HepG2 (cell line): ENCODE measurements around the gene NCOA3.

ENCODE experiments used
- BRD4 ChIP-seq: sonication (generic); formaldehyde crosslinking; IDR thresholded peaks from 2 replicates; pipeline ENCODE4 v1.4.0; 2020; ENCODE audit warnings: missing genetic modification reagents
- EP300 ChIP-seq, 3 experiments: sonication (generic) in 1 of 3; formaldehyde crosslinking in 1 of 3; IDR thresholded peaks; 2 replicates each; pipeline versions ENCODE4 v1.5.1 to v1.6.1; 2011 to 2020; ENCODE audit warnings: low read depth in 2 of 3, low read length in 2 of 3, borderline replicate concordance in 1 of 3, improper control_type of control experiment in 1 of 3, mild to moderate bottlenecking in 1 of 3, missing genetic modification reagents in 1 of 3, moderate library complexity in 1 of 3
- HOXA3 ChIP-seq: sonication (generic); formaldehyde crosslinking; IDR thresholded peaks from 2 replicates; pipeline ENCODE4 v1.5.0; 2020; ENCODE audit warnings: missing genetic modification reagents
- POLR2AphosphoS5 ChIP-seq: IDR thresholded peaks from 2 replicates; pipeline ENCODE4 v1.6.1; 2012; ENCODE audit warnings: low read depth, low read length
- ZNF598 ChIP-seq: sonication (generic); formaldehyde crosslinking; IDR thresholded peaks from 2 replicates; pipeline ENCODE4 v1.5.1; 2020; ENCODE audit warnings: mild to moderate bottlenecking, missing genetic modification reagents, borderline replicate concordance
- TF ChIP-seq, protein P1 (sequence below): sonication (generic); formaldehyde crosslinking; IDR thresholded peaks from 2 replicates; pipeline ENCODE4 v1.5.0; 2020; ENCODE audit warnings: mild to moderate bottlenecking, missing genetic modification reagents
- TF ChIP-seq, protein P2 (sequence below): sonication (generic); formaldehyde crosslinking; IDR thresholded peaks from 2 replicates; pipeline ENCODE4 v1.4.0; 2020; ENCODE audit warnings: mild to moderate bottlenecking, missing genetic modification reagents
- TF ChIP-seq, protein P3 (sequence below): sonication (generic); formaldehyde crosslinking; IDR thresholded peaks from 2 replicates; pipeline ENCODE4 v1.4.0; 2020; ENCODE audit warnings: mild to moderate bottlenecking, missing genetic modification reagents
- TF ChIP-seq, protein P4 (sequence below): sonication (generic); formaldehyde crosslinking; conservative IDR thresholded peaks from 2 replicates; pipeline ENCODE4 v1.4.0; 2020; ENCODE audit warnings: missing genetic modification reagents

DNA sequence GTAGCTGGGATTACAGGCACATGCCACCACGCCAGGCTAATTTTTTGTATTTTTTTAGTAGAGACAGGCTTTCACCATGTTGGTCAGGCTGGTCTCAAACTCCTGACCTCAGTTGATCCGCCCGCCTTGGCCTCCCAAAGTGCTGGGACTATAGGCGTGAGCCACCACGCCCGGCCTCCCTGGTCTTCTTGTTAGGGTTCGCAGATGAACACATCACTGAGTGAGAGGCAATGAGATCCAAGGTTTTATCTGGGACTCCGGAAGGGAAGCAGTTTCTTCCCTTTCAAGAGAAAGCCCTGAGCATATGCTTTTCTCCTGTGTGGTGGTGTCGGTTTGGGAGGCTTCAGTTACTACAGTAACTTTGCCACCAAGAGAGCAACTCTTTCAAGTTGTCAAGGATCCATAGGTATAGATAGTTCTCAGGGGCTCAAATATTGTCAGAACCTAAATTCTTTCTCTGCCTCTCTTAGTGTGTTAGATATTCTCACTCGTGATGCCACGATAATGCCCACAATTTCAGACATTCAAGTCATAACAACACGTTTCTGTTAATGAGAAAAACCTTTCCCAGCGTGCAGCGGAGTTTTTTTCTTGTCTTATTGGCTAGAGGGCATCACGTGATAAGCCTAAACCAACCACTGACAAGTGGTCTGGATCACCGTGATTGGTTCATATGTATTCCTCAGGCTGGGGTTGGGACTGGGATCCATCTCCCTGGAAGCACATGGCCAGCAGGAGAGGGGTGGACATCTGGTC lies 36.2 kb upstream of the NCOA3 start:
- TF ChIP-seq BRD4 (no peak), ZNF598 (CRISPR knock-in tag) (no peak), POLR2AphosphoS5 (no peak), EP300 (IDR thresholded peaks at IDR 0.05; ENCODE audit: low read depth in 2 of 2, low read length in 2 of 2) (no peak), EP300 (CRISPR knock-in tag; IDR thresholded peaks at IDR 0.05; ENCODE audit: borderline replicate concordance) (no peak), HOXA3 (CRISPR knock-in tag) (no peak)
- TF ChIP-seq, protein P1, sequence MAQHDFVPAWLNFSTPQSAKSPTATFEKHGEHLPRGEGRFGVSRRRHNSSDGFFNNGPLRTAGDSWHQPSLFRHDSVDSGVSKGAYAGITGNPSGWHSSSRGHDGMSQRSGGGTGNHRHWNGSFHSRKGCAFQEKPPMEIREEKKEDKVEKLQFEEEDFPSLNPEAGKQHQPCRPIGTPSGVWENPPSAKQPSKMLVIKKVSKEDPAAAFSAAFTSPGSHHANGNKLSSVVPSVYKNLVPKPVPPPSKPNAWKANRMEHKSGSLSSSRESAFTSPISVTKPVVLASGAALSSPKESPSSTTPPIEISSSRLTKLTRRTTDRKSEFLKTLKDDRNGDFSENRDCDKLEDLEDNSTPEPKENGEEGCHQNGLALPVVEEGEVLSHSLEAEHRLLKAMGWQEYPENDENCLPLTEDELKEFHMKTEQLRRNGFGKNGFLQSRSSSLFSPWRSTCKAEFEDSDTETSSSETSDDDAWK (CRISPR knock-in tag), result no peak
- TF ChIP-seq, protein P2, sequence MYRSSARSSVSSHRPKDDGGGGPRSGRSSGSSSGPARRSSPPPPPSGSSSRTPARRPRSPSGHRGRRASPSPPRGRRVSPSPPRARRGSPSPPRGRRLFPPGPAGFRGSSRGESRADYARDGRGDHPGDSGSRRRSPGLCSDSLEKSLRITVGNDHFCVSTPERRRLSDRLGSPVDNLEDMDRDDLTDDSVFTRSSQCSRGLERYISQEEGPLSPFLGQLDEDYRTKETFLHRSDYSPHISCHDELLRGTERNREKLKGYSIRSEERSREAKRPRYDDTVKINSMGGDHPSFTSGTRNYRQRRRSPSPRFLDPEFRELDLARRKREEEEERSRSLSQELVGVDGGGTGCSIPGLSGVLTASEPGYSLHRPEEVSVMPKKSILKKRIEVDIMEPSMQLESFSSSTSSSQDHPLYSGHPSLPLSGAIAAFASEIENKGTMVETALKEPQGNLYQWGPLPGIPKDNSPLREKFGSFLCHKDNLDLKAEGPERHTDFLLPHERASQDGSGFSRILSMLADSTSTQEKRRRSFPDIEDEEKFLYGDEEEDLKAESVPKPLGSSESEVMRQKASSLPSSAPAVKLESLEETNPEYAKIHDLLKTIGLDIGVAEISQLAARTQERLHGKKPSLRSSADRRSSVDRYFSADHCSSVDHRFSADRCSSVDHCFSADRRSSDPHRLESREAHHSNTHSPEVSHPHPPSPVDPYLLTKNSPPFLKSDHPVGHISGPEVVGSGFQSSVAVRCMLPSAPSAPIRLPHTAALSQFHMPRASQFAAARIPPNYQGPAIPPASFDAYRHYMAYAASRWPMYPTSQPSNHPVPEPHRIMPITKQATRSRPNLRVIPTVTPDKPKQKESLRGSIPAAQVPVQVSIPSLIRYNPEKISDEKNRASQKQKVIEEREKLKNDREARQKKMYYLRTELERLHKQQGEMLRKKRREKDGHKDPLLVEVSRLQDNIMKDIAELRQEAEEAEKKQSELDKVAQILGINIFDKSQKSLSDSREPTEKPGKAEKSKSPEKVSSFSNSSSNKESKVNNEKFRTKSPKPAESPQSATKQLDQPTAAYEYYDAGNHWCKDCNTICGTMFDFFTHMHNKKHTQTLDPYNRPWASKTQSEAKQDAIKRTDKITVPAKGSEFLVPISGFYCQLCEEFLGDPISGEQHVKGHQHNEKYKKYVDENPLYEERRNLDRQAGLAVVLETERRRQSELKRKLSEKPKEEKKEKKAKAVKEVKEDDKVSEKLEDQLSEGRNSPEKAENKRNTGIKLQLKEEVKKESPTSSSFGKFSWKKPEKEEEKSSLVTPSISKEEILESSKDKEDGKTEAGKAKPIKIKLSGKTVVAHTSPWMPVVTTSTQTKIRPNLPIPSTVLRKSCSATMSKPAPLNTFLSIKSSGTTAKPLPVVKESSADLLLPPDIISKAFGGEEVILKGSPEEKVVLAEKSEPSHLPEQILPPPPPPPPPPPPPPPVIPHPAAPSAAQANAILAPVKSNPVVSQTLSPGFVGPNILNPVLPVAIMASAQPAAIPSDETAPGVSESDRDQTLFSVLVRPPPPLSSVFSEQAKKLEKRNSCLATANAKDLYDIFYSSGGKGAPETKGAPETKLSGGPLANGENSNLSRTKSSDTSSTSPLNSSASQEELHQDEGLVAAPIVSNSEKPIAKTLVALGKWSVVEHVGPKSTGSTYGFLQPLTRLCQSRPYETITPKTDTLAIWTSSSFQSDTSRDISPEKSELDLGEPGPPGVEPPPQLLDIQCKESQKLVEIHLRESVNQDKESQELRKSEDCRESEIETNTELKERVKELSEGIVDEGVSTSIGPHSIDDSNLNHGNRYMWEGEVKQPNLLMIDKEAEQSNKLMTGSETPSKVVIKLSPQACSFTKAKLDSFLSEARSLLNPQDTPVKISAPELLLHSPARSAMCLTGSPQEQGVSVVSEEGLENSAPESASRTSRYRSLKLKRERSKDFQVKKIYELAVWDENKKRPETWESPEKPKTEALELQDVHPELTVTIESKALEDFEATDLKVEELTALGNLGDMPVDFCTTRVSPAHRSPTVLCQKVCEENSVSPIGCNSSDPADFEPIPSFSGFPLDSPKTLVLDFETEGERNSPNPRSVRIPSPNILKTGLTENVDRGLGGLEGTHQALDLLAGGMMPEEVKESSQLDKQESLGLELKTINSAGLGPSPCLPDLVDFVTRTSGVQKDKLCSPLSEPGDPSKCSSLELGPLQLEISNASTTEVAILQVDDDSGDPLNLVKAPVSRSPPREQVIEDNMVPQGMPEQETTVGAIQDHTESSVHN (CRISPR knock-in tag), result no peak
- TF ChIP-seq, protein P3, sequence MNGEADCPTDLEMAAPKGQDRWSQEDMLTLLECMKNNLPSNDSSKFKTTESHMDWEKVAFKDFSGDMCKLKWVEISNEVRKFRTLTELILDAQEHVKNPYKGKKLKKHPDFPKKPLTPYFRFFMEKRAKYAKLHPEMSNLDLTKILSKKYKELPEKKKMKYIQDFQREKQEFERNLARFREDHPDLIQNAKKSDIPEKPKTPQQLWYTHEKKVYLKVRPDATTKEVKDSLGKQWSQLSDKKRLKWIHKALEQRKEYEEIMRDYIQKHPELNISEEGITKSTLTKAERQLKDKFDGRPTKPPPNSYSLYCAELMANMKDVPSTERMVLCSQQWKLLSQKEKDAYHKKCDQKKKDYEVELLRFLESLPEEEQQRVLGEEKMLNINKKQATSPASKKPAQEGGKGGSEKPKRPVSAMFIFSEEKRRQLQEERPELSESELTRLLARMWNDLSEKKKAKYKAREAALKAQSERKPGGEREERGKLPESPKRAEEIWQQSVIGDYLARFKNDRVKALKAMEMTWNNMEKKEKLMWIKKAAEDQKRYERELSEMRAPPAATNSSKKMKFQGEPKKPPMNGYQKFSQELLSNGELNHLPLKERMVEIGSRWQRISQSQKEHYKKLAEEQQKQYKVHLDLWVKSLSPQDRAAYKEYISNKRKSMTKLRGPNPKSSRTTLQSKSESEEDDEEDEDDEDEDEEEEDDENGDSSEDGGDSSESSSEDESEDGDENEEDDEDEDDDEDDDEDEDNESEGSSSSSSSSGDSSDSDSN (CRISPR knock-in tag), result no peak
- TF ChIP-seq, protein P4, sequence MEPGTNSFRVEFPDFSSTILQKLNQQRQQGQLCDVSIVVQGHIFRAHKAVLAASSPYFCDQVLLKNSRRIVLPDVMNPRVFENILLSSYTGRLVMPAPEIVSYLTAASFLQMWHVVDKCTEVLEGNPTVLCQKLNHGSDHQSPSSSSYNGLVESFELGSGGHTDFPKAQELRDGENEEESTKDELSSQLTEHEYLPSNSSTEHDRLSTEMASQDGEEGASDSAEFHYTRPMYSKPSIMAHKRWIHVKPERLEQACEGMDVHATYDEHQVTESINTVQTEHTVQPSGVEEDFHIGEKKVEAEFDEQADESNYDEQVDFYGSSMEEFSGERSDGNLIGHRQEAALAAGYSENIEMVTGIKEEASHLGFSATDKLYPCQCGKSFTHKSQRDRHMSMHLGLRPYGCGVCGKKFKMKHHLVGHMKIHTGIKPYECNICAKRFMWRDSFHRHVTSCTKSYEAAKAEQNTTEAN, result no peak
